ENCODE data around the gene NAA40.

- no peak for TF ChIP-seq CTCF (IDR thresholded peaks at IDR 0.05; ENCODE audit: low read depth, low read length, poor library complexity, severe bottlenecking)
- TF ChIP-seq EZH2phosphoT487 (IDR thresholded peaks at IDR 0.05; ENCODE audit: borderline replicate concordance, low read length): no peak
Observed at GRCh38 chr11:63918507-63919191, 20.2 kb upstream of the NAA40 start.

Data from DOHH2 (cell line).